ENCODE measurements around the gene KEAP1.

Gene KEAP1

DNA sequence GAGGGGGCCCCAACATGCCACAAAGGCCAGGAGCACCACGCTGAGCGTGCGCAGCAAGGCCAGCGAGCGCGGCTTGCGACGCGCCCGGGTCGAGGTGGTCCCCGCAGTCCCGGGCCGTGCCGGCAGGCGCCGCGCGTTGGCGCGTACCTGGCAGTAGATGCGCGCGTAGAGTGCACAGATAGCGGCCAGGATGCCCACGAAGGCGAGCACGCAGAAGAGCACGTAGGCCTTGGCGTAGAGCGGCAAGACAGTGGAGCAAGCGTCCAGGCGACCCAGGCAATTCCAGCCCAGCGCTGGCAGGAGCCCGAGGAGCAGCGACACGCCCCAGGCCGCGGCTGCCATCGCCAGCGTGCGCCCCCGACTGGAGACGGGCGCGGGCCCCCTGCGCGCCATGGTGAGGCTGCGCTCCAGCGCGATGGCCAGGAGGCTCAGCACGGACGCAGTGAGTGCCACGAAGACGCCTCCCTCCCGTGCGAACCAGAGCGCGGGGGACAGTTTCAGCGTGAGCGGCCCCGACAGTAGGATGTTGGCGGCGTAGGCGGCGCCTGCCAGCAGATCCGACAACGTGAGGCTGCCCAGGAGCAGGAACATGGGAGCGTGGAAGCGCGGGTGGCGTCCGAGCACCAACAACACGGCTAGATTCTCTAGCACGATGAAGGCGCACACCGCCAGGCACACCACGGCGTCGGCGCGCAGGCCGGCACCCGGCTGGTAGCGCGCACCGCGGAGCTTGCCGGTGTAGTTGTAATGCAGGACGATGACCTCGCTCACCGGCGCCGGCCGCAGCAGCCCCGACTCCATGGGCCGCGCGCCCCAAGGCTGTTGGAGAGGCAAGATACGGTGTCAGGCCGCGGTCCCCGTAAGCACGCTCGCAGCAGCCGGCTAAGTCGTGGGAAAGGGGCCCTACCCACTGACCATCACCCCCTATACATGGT, 11.3 kb upstream of the KEAP1 start:
- Histone ChIP-seq H3K79me2 (ENCODE audit: control insufficient read depth, insufficient read depth, low read length, unreplicated experiment) (no peaks in the 10 kb centered on the region), H3K27ac (ENCODE audit: low read depth, low read length) (no peak overlapping the region), H3K4me3 (ENCODE audit: low read depth, low read length) (no peak overlapping the region), H3K36me3 (ENCODE audit: insufficient read depth, low read length) (no peaks in the 10 kb centered on the region), H2AFZ (ENCODE audit: low read length, unreplicated experiment) (no peak overlapping the region), H3K27me3 (ENCODE audit: insufficient read depth, low read length) (no peaks in the 10 kb centered on the region), H3K4me1 (ENCODE audit: control insufficient read depth, insufficient read depth, low read length, unreplicated experiment) (peaks cover 11% of the 10 kb centered on the region)

DNA sequence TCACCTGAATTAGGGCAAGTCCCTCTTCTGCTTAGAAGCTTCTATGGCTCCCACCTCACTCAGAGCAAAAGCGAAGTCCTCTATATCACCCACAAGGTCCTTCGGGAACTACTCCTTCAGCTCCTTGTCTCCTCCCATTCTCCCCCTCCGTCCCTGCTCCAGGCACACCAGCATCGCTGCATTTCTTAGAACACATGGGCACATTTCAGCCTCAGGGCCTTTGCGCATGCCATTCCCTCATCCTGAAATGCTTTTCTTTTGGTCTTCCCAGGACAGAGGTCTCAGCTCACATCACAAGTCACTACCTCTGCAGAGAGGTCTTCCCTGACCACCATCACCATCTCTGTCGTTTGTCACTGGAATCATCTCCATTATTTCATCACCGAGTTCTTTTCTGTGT, 10.1 kb upstream of the KEAP1 start:
- peaks cover 6% of the 10 kb centered on the region for H3K4me1 ChIP-seq (ENCODE audit: control insufficient read depth, insufficient read depth, low read length, unreplicated experiment)
- H3K27me3 ChIP-seq (ENCODE audit: insufficient read depth, low read length), result no peaks in the 10 kb centered on the region
- no peaks in the 10 kb centered on the region for H3K36me3 ChIP-seq (ENCODE audit: insufficient read depth, low read length)
- H3K4me3 ChIP-seq (ENCODE audit: low read depth, low read length), result no peak overlapping the region
- H3K79me2 ChIP-seq (ENCODE audit: control insufficient read depth, insufficient read depth, low read length, unreplicated experiment), result no peaks in the 10 kb centered on the region
- H2AFZ ChIP-seq (ENCODE audit: low read length, unreplicated experiment), result no peak overlapping the region
- no peak overlapping the region for H3K27ac ChIP-seq (ENCODE audit: low read depth, low read length)

DNA sequence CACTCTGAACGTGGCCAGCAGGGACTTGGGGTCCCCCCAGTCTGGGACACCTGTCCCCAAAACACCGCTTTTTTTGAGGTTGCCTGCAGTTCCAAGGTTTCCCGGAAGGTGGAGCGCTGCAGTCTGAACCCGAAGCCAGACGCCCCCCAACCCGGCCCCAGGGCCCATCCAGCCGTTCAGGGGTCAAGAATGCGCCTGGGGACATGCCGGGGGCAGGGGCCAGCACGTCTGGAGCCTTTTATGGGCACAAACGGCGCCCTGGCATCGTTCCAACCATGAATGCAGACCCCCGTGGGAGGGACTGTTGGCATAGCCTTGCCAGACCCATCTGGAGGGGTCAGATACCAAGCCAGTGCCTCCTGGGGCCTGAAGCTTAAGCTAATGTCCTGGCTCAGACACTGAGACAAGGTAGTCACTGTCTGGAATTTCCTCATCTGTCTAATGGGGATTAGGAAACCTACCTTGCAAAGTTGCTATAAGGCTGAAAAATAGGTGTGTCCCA, 7.2 kb upstream of the KEAP1 start:
- H3K79me2 ChIP-seq (ENCODE audit: control insufficient read depth, insufficient read depth, low read length, unreplicated experiment), result no peaks in the 10 kb centered on the region
- H3K36me3 ChIP-seq (ENCODE audit: insufficient read depth, low read length), result no peaks in the 10 kb centered on the region
- H3K4me3 ChIP-seq (ENCODE audit: low read depth, low read length), result no peak overlapping the region
- H3K27me3 ChIP-seq (ENCODE audit: insufficient read depth, low read length), result no peaks in the 10 kb centered on the region
- H2AFZ ChIP-seq (ENCODE audit: low read length, unreplicated experiment), result no peak overlapping the region
- H3K27ac ChIP-seq (ENCODE audit: low read depth, low read length), result no peak overlapping the region
- no peaks in the 10 kb centered on the region for H3K4me1 ChIP-seq (ENCODE audit: control insufficient read depth, insufficient read depth, low read length, unreplicated experiment)

DNA sequence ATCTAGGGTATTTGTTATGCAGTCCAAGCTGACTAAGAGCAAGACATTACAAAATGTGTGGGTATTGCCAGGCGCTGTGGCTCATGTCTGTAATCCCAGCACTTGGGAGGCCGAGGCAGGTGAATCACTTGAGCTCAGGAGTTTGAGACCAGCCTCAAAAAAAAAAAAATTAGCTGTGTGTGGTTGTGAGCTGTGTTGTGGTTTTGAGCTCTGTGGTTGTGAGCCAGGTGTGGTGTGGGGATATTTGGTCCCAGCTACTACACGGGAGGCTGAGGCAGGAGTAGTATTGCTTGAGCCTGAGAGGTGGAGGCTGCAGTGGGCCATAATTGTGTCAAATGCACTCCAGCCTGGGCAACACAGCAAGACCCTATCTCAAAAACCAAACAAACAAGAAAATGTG, 5.6 kb upstream of the KEAP1 start:
- no peaks in the 10 kb centered on the region for H3K4me1 ChIP-seq (ENCODE audit: control insufficient read depth, insufficient read depth, low read length, unreplicated experiment)

DNA sequence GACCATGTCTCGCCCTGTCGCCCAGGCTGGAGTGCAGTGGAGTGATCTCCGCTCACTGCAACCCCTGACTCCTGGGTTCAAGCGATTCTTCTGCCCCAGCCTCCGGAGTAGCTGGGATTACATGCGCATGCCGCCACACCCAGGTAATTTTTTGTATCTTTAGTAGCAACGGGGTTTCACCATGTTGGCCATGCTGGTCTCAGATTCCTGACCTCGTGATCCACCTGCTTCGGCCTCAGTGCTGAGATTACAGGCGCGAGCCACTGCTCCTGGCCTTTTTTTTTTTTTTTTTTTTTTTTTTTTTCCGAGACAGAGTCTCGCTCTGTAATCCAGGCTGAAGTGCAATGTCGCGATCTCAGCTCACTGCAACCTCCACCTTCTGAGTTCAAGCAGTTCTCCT, 4.9 kb upstream of the KEAP1 start:
- no peak overlapping the region for H3K27ac ChIP-seq (ENCODE audit: low read depth, low read length)
- no peaks in the 10 kb centered on the region for H3K36me3 ChIP-seq (ENCODE audit: insufficient read depth, low read length)
- no peaks in the 10 kb centered on the region for H3K4me1 ChIP-seq (ENCODE audit: control insufficient read depth, insufficient read depth, low read length, unreplicated experiment)
- no peaks in the 10 kb centered on the region for H3K79me2 ChIP-seq (ENCODE audit: control insufficient read depth, insufficient read depth, low read length, unreplicated experiment)
- H3K4me3 ChIP-seq (ENCODE audit: low read depth, low read length), result no peak overlapping the region
- no peaks in the 10 kb centered on the region for H3K27me3 ChIP-seq (ENCODE audit: insufficient read depth, low read length)
- no peak overlapping the region for H2AFZ ChIP-seq (ENCODE audit: low read length, unreplicated experiment)

More for the DNA sequence above, 5.6 kb upstream of the KEAP1 start:
- Histone ChIP-seq H3K27ac (ENCODE audit: low read depth, low read length) (no peak overlapping the region), H2AFZ (ENCODE audit: low read length, unreplicated experiment) (no peak overlapping the region), H3K4me3 (ENCODE audit: low read depth, low read length) (no peak overlapping the region), H3K79me2 (ENCODE audit: control insufficient read depth, insufficient read depth, low read length, unreplicated experiment) (no peaks in the 10 kb centered on the region), H3K36me3 (ENCODE audit: insufficient read depth, low read length) (no peaks in the 10 kb centered on the region), H3K27me3 (ENCODE audit: insufficient read depth, low read length) (no peaks in the 10 kb centered on the region)

DNA sequence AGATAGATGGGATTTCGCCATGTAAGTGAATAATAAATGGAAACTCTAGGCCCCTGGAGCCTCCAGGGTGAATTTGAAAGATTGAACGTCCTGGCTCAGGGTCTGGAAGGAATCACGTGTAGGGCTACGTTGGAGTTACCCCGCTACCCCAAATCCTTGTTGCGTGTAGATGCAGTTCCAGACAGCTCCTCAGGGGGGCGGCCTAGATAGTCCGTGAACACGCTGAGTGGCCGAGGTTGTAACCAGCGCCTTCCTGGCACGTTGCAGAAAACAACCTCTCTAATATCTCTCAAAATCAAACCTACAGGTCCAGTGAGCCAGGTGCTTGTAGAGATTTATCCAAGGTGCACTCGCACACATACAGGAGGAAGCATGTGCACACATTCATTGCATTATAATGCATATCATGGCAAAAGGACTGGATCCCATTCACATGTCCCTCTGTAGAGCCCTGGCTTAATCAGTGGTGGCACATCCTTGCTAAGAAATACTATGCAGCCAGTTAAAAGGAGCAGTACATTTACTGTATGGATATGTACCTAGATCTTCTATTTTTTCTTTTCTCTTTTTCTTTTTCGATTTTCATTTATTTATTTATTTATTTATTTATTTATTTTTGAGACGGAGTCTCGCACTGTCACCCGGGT, 2.5 kb upstream of the KEAP1 start:
- H2AFZ ChIP-seq (ENCODE audit: low read length, unreplicated experiment), result no peak overlapping the region
- no peaks in the 10 kb centered on the region for H3K36me3 ChIP-seq (ENCODE audit: insufficient read depth, low read length)
- H3K79me2 ChIP-seq (ENCODE audit: control insufficient read depth, insufficient read depth, low read length, unreplicated experiment), result peaks cover 17% of the 10 kb centered on the region
- peaks cover 2% of the 10 kb centered on the region for H3K4me1 ChIP-seq (ENCODE audit: control insufficient read depth, insufficient read depth, low read length, unreplicated experiment)
- no peak overlapping the region for H3K4me3 ChIP-seq (ENCODE audit: low read depth, low read length)
- no peaks in the 10 kb centered on the region for H3K27me3 ChIP-seq (ENCODE audit: insufficient read depth, low read length)
- no peak overlapping the region for H3K27ac ChIP-seq (ENCODE audit: low read depth, low read length)

DNA sequence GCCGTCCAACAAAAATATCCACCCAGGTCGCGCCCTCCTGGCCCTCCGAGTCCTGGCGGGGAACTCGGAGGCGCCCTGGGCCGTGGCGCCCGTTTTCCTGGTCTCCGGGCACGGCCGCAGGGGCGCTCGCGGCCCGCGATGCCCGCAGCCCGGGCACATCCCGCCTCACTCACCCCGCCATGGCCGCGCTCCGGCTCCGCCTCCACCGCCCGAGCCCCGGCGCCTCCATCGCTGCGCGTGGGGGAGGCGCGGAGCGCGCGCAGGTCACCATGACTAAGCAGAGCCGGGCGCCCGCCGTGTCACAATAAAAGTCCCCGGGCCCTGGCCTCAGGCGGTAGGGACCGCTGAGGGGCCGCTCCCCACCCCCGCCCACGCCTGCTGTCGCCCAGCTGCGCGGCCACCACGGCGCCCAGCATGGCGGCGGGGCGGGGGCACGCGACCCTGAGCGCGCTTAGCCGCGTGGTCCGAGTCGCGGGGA, 593 bp downstream of the KEAP1 start:
- Histone ChIP-seq H2AFZ (ENCODE audit: low read length, unreplicated experiment) (peak overlapping the region; percentile 47), H3K4me1 (ENCODE audit: control insufficient read depth, insufficient read depth, low read length, unreplicated experiment) (peaks cover 2% of the 10 kb centered on the region), H3K79me2 (ENCODE audit: control insufficient read depth, insufficient read depth, low read length, unreplicated experiment) (peaks cover 42% of the 10 kb centered on the region)

DNA sequence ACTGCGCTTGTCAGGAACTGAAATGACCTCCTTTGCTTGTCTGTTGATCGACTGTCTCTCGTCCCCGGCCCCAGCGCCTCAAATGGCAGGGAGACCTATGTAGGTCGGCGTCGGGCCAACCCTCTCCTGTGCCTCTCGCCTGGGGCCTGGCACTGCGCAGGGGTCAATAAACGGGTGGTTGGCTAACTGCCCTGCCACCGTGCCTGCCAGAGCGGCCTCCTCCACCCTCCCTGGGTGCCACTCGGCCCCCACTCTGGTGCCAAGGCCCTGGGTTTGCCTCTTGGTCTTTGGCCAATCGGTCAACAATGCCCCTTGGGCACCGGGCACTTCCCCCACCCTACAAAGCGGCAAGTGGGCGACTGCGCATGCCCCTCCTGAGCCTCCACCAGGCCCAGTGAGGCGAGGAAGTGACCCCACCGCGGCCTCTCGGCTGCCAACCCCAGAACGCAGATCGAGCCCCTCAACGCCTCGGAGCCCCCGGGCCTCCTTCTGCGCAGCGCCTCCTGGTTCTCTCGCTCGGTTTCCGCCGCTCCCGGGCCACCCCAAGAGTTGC, 1.1 kb downstream of the KEAP1 start:
- Histone ChIP-seq H2AFZ (ENCODE audit: low read length, unreplicated experiment) (peak overlapping the region; percentile 40), H3K27me3 (ENCODE audit: insufficient read depth, low read length) (no peaks in the 10 kb centered on the region), H3K79me2 (ENCODE audit: control insufficient read depth, insufficient read depth, low read length, unreplicated experiment) (peaks cover 46% of the 10 kb centered on the region), H3K36me3 (ENCODE audit: insufficient read depth, low read length) (no peaks in the 10 kb centered on the region), H3K4me1 (ENCODE audit: control insufficient read depth, insufficient read depth, low read length, unreplicated experiment) (peaks cover 2% of the 10 kb centered on the region), H3K27ac (ENCODE audit: low read depth, low read length) (peak overlapping the region; percentile 81), H3K4me3 (ENCODE audit: low read depth, low read length) (peak overlapping the region; percentile 81)

More for the DNA sequence above, 593 bp downstream of the KEAP1 start:
- Histone ChIP-seq H3K4me3 (ENCODE audit: low read depth, low read length) (peak overlapping the region; percentile 81), H3K36me3 (ENCODE audit: insufficient read depth, low read length) (no peaks in the 10 kb centered on the region), H3K27me3 (ENCODE audit: insufficient read depth, low read length) (no peaks in the 10 kb centered on the region), H3K27ac (ENCODE audit: low read depth, low read length) (peak overlapping the region; percentile 81)

DNA sequence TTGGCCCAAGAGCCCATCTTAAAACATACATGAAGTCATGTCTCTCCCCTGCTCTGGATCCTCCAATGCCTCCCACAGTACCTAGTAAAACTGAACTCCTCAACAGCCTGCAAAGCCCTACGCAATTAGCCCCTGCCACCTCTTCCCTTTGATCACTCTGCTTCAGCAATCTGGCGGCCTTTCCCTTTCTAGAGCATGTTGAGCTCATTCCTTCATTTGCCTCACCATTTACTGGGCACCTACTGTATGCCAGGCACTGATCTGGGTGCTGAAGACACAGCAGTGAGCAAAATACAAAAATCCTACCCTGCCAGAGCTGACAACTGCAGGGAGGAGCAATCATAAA, 2.9 kb downstream of the KEAP1 start:
- H3K4me1 ChIP-seq (ENCODE audit: control insufficient read depth, insufficient read depth, low read length, unreplicated experiment), result peaks cover 2% of the 10 kb centered on the region
- no peak overlapping the region for H3K4me3 ChIP-seq (ENCODE audit: low read depth, low read length)
- no peaks in the 10 kb centered on the region for H3K36me3 ChIP-seq (ENCODE audit: insufficient read depth, low read length)
- H3K79me2 ChIP-seq (ENCODE audit: control insufficient read depth, insufficient read depth, low read length, unreplicated experiment), result peaks cover 53% of the 10 kb centered on the region
- no peak overlapping the region for H3K27ac ChIP-seq (ENCODE audit: low read depth, low read length)
- no peak overlapping the region for H2AFZ ChIP-seq (ENCODE audit: low read length, unreplicated experiment)
- no peaks in the 10 kb centered on the region for H3K27me3 ChIP-seq (ENCODE audit: insufficient read depth, low read length)

DNA sequence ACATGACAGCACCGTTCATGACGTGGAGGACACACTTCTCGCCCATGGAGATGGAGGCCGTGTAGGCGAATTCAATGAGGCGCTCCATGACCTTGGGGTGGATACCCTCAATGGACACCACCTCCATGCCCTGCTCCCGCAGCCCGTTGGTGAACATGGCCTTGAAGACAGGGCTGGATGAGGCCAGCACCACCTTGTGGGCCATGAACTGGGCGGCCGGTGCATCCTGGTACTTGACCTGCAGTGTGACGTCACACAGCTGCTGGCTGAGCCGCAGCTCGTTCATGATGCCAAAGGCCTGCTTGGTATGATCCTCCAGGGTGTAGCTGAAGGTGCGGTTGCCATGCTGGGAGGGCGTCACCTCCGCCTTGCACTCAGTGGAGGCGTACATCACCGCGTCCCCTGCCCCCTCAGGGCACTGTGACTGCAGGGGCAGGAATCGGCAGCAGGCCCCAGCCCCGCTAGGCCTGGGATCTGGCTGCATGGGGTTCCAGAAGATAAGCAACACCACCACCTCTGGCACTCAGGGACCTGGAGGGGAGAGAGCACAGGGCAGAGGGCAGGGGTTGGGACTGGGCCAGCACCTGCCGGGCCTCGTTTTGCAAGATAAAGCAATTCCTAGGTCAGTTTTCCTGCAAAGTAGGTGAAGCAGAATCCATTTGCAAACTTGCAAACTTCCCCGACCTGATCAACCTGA, 3.5 kb downstream of the KEAP1 start:
- Histone ChIP-seq H3K79me2 (ENCODE audit: control insufficient read depth, insufficient read depth, low read length, unreplicated experiment) (peaks cover 57% of the 10 kb centered on the region), H3K4me1 (ENCODE audit: control insufficient read depth, insufficient read depth, low read length, unreplicated experiment) (peaks cover 2% of the 10 kb centered on the region), H3K36me3 (ENCODE audit: insufficient read depth, low read length) (no peaks in the 10 kb centered on the region), H3K4me3 (ENCODE audit: low read depth, low read length) (no peak overlapping the region), H2AFZ (ENCODE audit: low read length, unreplicated experiment) (no peak overlapping the region), H3K27me3 (ENCODE audit: insufficient read depth, low read length) (no peaks in the 10 kb centered on the region), H3K27ac (ENCODE audit: low read depth, low read length) (no peak overlapping the region)
